HUES64 (cell line): ENCODE results near the gene HAP1.
A peak's percentile ranks its signal among the peaks of the same experiment; 100 is the strongest.
"Not testable (repeated sequence)": the region's sequence is repeated elsewhere in the genome, so short reads cannot be mapped to it uniquely, and the experiment has no call there.

Experiments used
- H3K27ac ChIP-seq: 2 replicates; pipeline ENCODE4 v1.7.0; 2013; ENCODE audit warnings: low read depth, low read length, inconsistent platforms
- H3K27me3 ChIP-seq: 2 replicates; pipeline ENCODE4 v1.6.1; 2013; ENCODE audit warnings: mild to moderate bottlenecking, low read length; ENCODE audit not compliant: insufficient read depth
- H3K36me3 ChIP-seq: 2 replicates; pipeline ENCODE4 v1.6.1; 2013; ENCODE audit warnings: mild to moderate bottlenecking, low read length; ENCODE audit not compliant: insufficient read depth
- H3K4me1 ChIP-seq: 2 replicates; pipeline ENCODE4 v1.6.1; 2013; ENCODE audit warnings: mild to moderate bottlenecking, low read length, moderate library complexity; ENCODE audit not compliant: insufficient read depth
- H3K4me3 ChIP-seq: 2 replicates; pipeline ENCODE4 v1.5.1; 2013; ENCODE audit warnings: mild to moderate bottlenecking, low read length, moderate library complexity
- H3K9ac ChIP-seq: 2 replicates; pipeline ENCODE4 v1.6.1; 2013; ENCODE audit warnings: mild to moderate bottlenecking, low read depth, low read length
- H3K9me3 ChIP-seq: 2 replicates; pipeline ENCODE4 v1.6.1; 2013; ENCODE audit warnings: low read depth, low read length; ENCODE audit not compliant: insufficient read depth
- WGBS: fragments of 150-250, 120-280 bp; methylation state at CpG from one replicate; pipeline ENCODE4 v1.1.7; 2013; ENCODE audit warnings: missing lambda C conversion rate; 5-methylcytosine and 5-hydroxymethylcytosine counted together

Gene HAP1

GRCh38 chr17:41700843-41701242, 33.6 kb downstream of the HAP1 start:
- not testable (repeated sequence) for H3K4me3 ChIP-seq, H3K9ac ChIP-seq, H3K36me3 ChIP-seq, H3K4me1 ChIP-seq, H3K9me3 ChIP-seq, H3K27ac ChIP-seq
- WGBS = 96% methylated on average over 3 of the region's 3 CpGs
- peaks cover 24% of the 10 kb centered on the region for H3K27me3 ChIP-seq

GRCh38 chr17:41697122-41697962, 37.1 kb downstream of the HAP1 start:
- no peaks in the 10 kb centered on the region for H3K9me3 ChIP-seq
- H3K27me3 ChIP-seq = 0 out of 2 replicates have a peak, but pooled peaks cover 3% of the 10 kb centered on the region
- H3K4me1 ChIP-seq = no peaks in the 10 kb centered on the region
- H3K4me3 ChIP-seq = no peak overlapping the region
- H3K27ac ChIP-seq = no peak overlapping the region
- no peak overlapping the region for H3K9ac ChIP-seq
- peaks cover 16% of the 10 kb centered on the region for H3K36me3 ChIP-seq
- WGBS = 82% methylated on average over 5 of the region's 6 CpGs

- Histone ChIP-seq H3K4me3 (no peak overlapping the region), H3K9ac (no peak overlapping the region), H3K4me1 (no peaks in the 10 kb centered on the region), H3K36me3 (peaks cover 28% of the 10 kb centered on the region), H3K27ac (no peak overlapping the region), H3K9me3 (no peaks in the 10 kb centered on the region), H3K27me3 (no peaks in the 10 kb centered on the region)
- WGBS = 71% methylated on average over 11 of the region's 11 CpGs
Observed at GRCh38 chr17:41695954-41696757, 38.3 kb downstream of the HAP1 start.

- Histone ChIP-seq H3K9ac (no peak overlapping the region), H3K9me3 (no peaks in the 10 kb centered on the region), H3K36me3 (peaks cover 38% of the 10 kb centered on the region), H3K4me1 (peaks cover 4% of the 10 kb centered on the region; the same call in 1 of the 2 replicates), H3K4me3 (no peak overlapping the region), H3K27me3 (no peaks in the 10 kb centered on the region), H3K27ac (no peak overlapping the region)
- WGBS = 94% methylated on average over 7 of the region's 7 CpGs
Observed at GRCh38 chr17:41695134-41695661, 39.2 kb downstream of the HAP1 start.

- WGBS = 96% methylated on average over 11 of the region's 11 CpGs
- Histone ChIP-seq H3K27me3 (no peaks in the 10 kb centered on the region), H3K27ac (peak overlapping the region; percentile 2; the same call in 1 of the 2 replicates)
Observed at GRCh38 chr17:41692722-41693521, 41.5 kb downstream of the HAP1 start.

GRCh38 chr17:41691031-41691777, 43.2 kb downstream of the HAP1 start:
- H3K4me1 ChIP-seq = peaks cover 7% of the 10 kb centered on the region; the same call in 1 of the 2 replicates
- WGBS = 96% methylated on average over 10 of the region's 10 CpGs
- no peaks in the 10 kb centered on the region for H3K27me3 ChIP-seq
- H3K36me3 ChIP-seq = peaks cover 46% of the 10 kb centered on the region
- no peak overlapping the region for H3K9ac ChIP-seq
- H3K4me3 ChIP-seq = no peak overlapping the region
- H3K9me3 ChIP-seq = no peaks in the 10 kb centered on the region
- H3K27ac ChIP-seq = peak overlapping the region; percentile 95; the same call in 1 of the 2 replicates

More at GRCh38 chr17:41692722-41693521, 41.5 kb downstream of the HAP1 start:
- Histone ChIP-seq H3K9ac (no peak overlapping the region), H3K4me1 (peaks cover 7% of the 10 kb centered on the region; the same call in 1 of the 2 replicates), H3K9me3 (no peaks in the 10 kb centered on the region), H3K36me3 (peaks cover 46% of the 10 kb centered on the region), H3K4me3 (no peak overlapping the region)

GRCh38 chr17:41690497-41690896, 43.9 kb downstream of the HAP1 start:
- 98% methylated on average over 2 of the region's 2 CpGs for WGBS
- Histone ChIP-seq H3K27ac (peak overlapping the region; percentile 95; the same call in 1 of the 2 replicates), H3K4me1 (peaks cover 7% of the 10 kb centered on the region; the same call in 1 of the 2 replicates), H3K27me3 (no peaks in the 10 kb centered on the region), H3K9me3 (no peaks in the 10 kb centered on the region), H3K4me3 (peak overlapping the region; percentile 77), H3K9ac (peak overlapping the region; percentile 97; the same call in 1 of the 2 replicates), H3K36me3 (peaks cover 46% of the 10 kb centered on the region)

- WGBS = 8% methylated on average over 27 of the region's 27 CpGs
- no peaks in the 10 kb centered on the region for H3K27me3 ChIP-seq
- H3K4me1 ChIP-seq = peaks cover 7% of the 10 kb centered on the region; the same call in 1 of the 2 replicates
- H3K9ac ChIP-seq = peak overlapping the region; percentile 97
- peak overlapping the region; percentile 95 for H3K27ac ChIP-seq
- H3K36me3 ChIP-seq = peaks cover 46% of the 10 kb centered on the region
- no peaks in the 10 kb centered on the region for H3K9me3 ChIP-seq
- peak overlapping the region; percentile 77 for H3K4me3 ChIP-seq
Observed at GRCh38 chr17:41689497-41690299, 44.7 kb downstream of the HAP1 start.

GRCh38 chr17:41688641-41689496, 45.6 kb downstream of the HAP1 start, which contains the start of gene EIF1:
EIF1 (plus strand) TSS chr17:41688885; CDS start chr17:41689039, 154 bp downstream.
- no peaks in the 10 kb centered on the region for H3K9me3 ChIP-seq
- WGBS = under 1% methylated on average over 81 of the region's 81 CpGs

More at GRCh38 chr17:41688641-41689496, 45.6 kb downstream of the HAP1 start, which contains the start of gene EIF1:
- Histone ChIP-seq H3K4me3 (peak within 1 kb of the TSS; percentile 77), H3K27me3 (no peaks in the 10 kb centered on the region), H3K27ac (peak within 1 kb of the TSS; percentile 96), H3K9ac (peak within 1 kb of the TSS; percentile 97), H3K4me1 (peaks cover 7% of the 10 kb centered on the region; the same call in 1 of the 2 replicates), H3K36me3 (peaks cover 43% of the 10 kb centered on the region)
